ENCODE results near the gene CLIC4. TPM values are rescaled to one million over a fixed set of nuclear protein-coding genes. Genes with fewer than 3 reads are reported as not detected.
A peak's percentile ranks its signal among the peaks of the same experiment; 100 is the strongest.

Gene CLIC4
- total RNA-seq, 4 donors from 2014 or later: 37.3 to 74.5 (median 45.6) TPM

DNA sequence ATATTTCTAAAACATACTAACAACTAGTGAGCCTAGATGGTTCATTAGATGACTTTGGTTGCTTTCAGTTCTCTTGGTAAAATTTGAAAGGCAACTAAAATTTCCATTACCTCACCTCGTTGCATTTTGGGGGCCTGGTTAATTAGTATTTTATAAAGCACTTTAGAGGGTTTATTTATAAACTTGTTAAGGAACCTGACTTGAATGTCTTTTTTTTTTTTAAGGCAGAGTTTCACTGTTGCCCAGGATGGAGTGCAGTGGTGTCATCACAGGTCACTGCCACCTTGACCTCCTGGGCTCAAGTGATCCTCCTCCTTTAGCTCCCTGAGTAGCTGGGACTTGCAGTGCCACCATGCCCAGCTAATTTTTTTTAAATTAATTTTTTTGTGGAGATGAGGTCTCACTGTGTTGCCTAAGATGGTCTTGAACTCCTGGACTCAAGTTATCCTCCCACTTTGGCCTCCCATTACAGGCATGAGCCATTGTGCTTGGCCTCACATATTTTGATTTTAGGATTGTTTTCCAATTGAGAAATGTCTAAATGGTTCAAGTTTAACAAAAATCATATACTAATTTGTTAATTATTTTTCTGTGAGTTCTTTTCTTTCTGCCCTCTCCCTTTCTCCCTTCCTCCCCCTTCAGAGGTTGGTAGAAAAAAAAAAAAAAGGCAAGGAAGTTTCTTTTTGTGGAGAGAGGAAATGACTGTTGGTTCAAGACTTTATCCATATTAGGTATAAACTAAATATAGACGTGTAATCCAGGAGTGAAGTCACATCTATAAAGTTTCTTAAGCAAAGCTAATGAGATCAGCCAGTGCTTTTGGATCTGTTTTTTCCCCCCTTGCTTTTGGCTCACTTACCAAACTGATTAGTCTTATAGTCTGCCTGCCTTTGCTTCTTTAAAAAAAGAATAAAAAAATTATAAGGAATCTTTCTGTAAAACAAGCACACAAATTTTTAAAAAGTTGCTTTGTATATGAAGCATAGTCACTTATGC lies 24.7 kb downstream of the CLIC4 start:
- H3K27me3 ChIP-seq: no peaks in the 10 kb centered on the region
- intact Hi-C loops (cut with DNase I; ENCODE audit: low total_unique reads) (loop anchor here (5.0 kb wide), 1 partner anchor 57 kb away; no protein-coding TSS in a partner anchor), in situ Hi-C loops (cut with MboI; ENCODE audit: low sequenced_read_pairs in 4 of 4) (no loop called here)
- no peak overlapping the region for H3K4me3 ChIP-seq
- peak overlapping the region; percentile 77 to 82 (median 78) for H3K27ac ChIP-seq
- no peaks in the 10 kb centered on the region for H3K36me3 ChIP-seq
- TF ChIP-seq, protein P1, sequence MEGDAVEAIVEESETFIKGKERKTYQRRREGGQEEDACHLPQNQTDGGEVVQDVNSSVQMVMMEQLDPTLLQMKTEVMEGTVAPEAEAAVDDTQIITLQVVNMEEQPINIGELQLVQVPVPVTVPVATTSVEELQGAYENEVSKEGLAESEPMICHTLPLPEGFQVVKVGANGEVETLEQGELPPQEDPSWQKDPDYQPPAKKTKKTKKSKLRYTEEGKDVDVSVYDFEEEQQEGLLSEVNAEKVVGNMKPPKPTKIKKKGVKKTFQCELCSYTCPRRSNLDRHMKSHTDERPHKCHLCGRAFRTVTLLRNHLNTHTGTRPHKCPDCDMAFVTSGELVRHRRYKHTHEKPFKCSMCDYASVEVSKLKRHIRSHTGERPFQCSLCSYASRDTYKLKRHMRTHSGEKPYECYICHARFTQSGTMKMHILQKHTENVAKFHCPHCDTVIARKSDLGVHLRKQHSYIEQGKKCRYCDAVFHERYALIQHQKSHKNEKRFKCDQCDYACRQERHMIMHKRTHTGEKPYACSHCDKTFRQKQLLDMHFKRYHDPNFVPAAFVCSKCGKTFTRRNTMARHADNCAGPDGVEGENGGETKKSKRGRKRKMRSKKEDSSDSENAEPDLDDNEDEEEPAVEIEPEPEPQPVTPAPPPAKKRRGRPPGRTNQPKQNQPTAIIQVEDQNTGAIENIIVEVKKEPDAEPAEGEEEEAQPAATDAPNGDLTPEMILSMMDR (IDR thresholded peaks at IDR 0.05 in 4 of 5, conservative IDR thresholded peaks at IDR 0.05 in 1 of 5): no peak
- peak; percentile 17 to 46 for TF ChIP-seq POLR2A (IDR thresholded peaks at IDR 0.05)
- H3K9me3 ChIP-seq: no peaks in the 10 kb centered on the region
- peaks cover 8 to 10% of the 10 kb centered on the region in 2 donors for H3K4me1 ChIP-seq
- ATAC-seq (peak; percentile 84 to 88), DNase-seq (no peak)

DNA sequence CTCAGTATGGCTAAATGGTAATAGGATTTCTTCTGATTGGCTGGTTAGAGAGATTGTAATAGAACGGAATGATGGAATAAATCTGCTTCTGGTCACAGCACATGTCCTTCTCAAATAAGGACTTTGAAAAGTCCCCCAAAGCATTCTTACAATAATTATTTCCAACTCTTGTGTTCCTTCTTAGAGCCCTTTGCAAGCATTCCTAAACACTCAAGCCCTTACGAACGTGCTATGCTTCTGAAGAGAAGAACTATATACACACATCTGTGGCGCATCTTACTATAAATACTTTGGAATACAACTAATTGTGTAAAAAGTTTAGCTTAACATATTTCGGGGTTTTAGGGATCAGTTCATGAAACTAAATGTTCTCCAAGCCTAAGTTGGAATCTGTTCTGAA lies 25.6 kb downstream of the CLIC4 start:
- H3K4me3 ChIP-seq: no peak overlapping the region
- no peaks in the 10 kb centered on the region for H3K36me3 ChIP-seq
- no peak for TF ChIP-seq POLR2A (IDR thresholded peaks at IDR 0.05)
- TF ChIP-seq, protein P1 (IDR thresholded peaks at IDR 0.05 in 4 of 5, conservative IDR thresholded peaks at IDR 0.05 in 1 of 5): no peak
- intact Hi-C loops (cut with DNase I; ENCODE audit: low total_unique reads): no loop called here
- H3K27ac ChIP-seq: peak overlapping the region; percentile 77 to 82 (median 78)
- no peak for DNase-seq
- in situ Hi-C loops (cut with MboI; ENCODE audit: low sequenced_read_pairs in 4 of 4): no loop called here
- H3K27me3 ChIP-seq: no peaks in the 10 kb centered on the region
- no peak for ATAC-seq
- no peaks in the 10 kb centered on the region for H3K9me3 ChIP-seq
- peaks cover 9 to 10% of the 10 kb centered on the region in 2 donors for H3K4me1 ChIP-seq

DNA sequence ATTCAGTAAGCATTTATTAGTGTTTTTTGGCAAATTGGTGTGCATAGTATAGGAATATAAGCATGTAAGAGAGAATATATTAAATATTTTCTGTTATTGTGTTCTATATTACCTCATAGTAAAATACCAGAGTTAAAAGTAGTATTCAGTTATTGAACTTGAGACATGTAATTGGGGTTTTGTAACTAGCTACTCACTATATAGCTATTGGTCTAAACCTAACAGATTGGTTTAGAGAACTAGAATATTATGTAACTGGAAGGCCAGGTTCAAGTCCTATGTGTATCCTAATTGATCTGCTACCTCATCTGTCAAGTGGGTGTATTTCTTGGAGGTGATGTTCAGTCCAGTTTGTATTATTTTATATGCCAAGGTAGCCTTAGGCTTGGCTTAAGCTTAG lies 26.3 kb downstream of the CLIC4 start:
- Histone ChIP-seq H3K27me3 (no peaks in the 10 kb centered on the region), H3K36me3 (no peaks in the 10 kb centered on the region), H3K4me3 (no peak overlapping the region), H3K27ac (peak overlapping the region; percentile 77 to 82 (median 78)), H3K9me3 (no peaks in the 10 kb centered on the region), H3K4me1 (peaks cover 14% of the 10 kb centered on the region in 2 donors)
- ATAC-seq (no peak), DNase-seq (no peak)
- intact Hi-C loops (cut with DNase I; ENCODE audit: low total_unique reads) (no loop called here), in situ Hi-C loops (cut with MboI; ENCODE audit: low sequenced_read_pairs in 4 of 4) (no loop called here)
- no peak for TF ChIP-seq POLR2A (IDR thresholded peaks at IDR 0.05)
- TF ChIP-seq, protein P1 (IDR thresholded peaks at IDR 0.05 in 4 of 5, conservative IDR thresholded peaks at IDR 0.05 in 1 of 5): no peak

- no peaks in the 10 kb centered on the region for H3K27me3 ChIP-seq
- no peaks in the 10 kb centered on the region for H3K36me3 ChIP-seq
- ATAC-seq (no peak), DNase-seq (no peak)
- intact Hi-C loops (cut with DNase I; ENCODE audit: low total_unique reads): no loop called here
- H3K4me1 ChIP-seq: peaks cover 14 to 20% of the 10 kb centered on the region in 2 donors
- TF ChIP-seq POLR2A (IDR thresholded peaks at IDR 0.05): no peak
- TF ChIP-seq, protein P1 (IDR thresholded peaks at IDR 0.05 in 4 of 5, conservative IDR thresholded peaks at IDR 0.05 in 1 of 5): no peak
- H3K4me3 ChIP-seq: no peak overlapping the region
- no peaks in the 10 kb centered on the region for H3K9me3 ChIP-seq
- H3K27ac ChIP-seq: peak overlapping the region in 2 of 4 donors; percentile 15 to 78
- in situ Hi-C loops (cut with MboI; ENCODE audit: low sequenced_read_pairs in 4 of 4): no loop called here
Observed at GRCh38 chr1:24773618-24774017, 28.4 kb downstream of the CLIC4 start.
